GM12872 (cell line): ENCODE measurements around the gene SPARC.

Experiments used
- CTCF ChIP-seq: IDR thresholded peaks from 3 replicates; pipeline ENCODE4 v1.5.1; 2011; ENCODE audit warnings: low read depth, mild to moderate bottlenecking, low read length, moderate library complexity; ENCODE audit not compliant: insufficient read depth

SPARC gene

GRCh38 chr5:151625285-151625684 is 61.4 kb downstream of the SPARC start:
- no peak for TF ChIP-seq CTCF

GRCh38 chr5:151624476-151624875 is 62.2 kb downstream of the SPARC start:
- TF ChIP-seq CTCF, result no peak

DNA sequence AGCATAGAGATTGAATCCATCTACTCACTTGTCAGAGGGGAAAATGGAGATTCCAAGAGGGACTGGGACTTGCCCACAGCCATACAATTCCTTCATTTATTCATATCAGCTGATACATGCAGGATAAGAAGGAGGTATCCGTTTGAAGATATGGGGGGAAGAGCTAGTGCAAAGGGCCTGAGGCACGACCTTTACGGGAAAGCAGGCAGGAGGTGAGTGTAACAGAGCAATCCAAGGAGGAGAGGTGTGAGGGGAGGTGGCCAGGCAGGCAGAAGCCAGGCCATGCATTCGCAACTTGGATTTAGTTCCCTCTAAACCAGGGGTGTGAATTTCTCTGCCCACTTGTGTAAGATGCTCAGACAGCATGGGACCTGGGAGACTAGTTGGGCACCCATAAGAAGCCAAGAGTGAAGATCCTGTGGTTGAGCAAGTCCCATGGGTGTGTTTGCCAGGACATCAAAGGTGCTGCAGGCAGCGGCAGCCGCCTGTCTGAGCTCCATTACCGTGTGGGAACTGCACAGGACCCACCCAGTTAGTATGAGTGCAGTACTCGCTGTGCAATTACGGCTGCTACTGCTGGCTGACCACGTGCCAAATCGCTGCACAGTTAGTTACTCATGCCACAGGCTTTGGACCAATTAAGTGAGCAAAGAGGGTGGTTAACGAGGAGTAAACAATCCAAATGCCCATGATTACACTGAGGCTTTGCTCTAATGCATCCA is 64.2 kb downstream of the SPARC start:
- no peak for TF ChIP-seq CTCF

GRCh38 chr5:151620461-151620840 is 66.3 kb downstream of the SPARC start:
- no peak for TF ChIP-seq CTCF

DNA sequence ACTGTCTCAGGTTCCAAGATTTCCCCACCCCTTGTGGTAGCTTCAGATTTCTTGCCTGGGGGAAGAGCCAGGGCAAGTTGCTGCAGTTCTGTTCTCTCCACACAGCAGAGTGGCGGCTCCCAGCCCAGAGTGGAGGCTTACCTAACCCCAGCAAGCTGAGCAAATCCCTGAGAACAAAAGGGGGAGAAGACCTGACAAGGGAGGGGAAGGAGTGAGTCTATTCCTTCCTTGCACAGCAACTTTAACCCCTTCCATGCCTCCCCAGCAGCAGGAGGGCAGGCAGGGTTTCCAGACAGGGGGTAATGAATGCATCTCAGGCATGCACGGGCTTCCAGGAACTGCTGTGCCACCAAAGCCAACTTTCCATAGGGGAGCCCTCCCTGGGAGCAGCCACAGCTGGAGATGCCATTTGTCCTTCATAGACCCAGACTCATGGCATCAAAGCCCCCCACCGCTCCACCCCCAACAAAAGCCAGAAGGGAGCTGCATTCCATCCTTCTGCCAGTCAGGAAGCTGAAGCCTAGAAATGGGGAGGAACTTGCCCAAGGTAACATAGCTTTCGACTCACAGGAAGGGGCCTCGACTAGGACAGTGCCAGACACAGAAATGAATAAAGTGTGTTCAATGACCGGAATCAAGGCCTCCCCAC is 66.8 kb downstream of the SPARC start:
- no peak for TF ChIP-seq CTCF

GRCh38 chr5:151618907-151619306 is 67.8 kb downstream of the SPARC start:
- no peak for TF ChIP-seq CTCF

GRCh38 chr5:151617841-151618710 is 68.6 kb downstream of the SPARC start:
- no peak for TF ChIP-seq CTCF
